KOPT-K1 (cell line): ENCODE results near the gene TSPO.

ENCODE experiments used
- H3K27ac ChIP-seq: fragments of 200-600 bp; sonication (generic); 2 replicates; pipeline ENCODE4 v1.5.1; 2016; ENCODE audit warnings: antibody characterized with exemption, mild to moderate bottlenecking, low read depth, low read length; ENCODE audit not compliant: poor library complexity, severe bottlenecking
- H3K36me3 ChIP-seq: fragments of 200-600 bp; sonication (generic); 2 replicates; pipeline ENCODE4 v1.5.1; 2017; ENCODE audit warnings: antibody characterized with exemption, mild to moderate bottlenecking, low read length, moderate library complexity; ENCODE audit not compliant: insufficient read depth
- H3K9me3 ChIP-seq: fragments of 200-600 bp; sonication (generic); 2 replicates; pipeline ENCODE4 v1.5.1; 2017; ENCODE audit warnings: antibody characterized with exemption, low read length, mild to moderate bottlenecking; ENCODE audit not compliant: insufficient read depth, poor library complexity, severe bottlenecking

Gene TSPO

GRCh38 chr22:43162412-43163150, 11.2 kb downstream of the TSPO start:
- Histone ChIP-seq H3K36me3 (peaks cover 16% of the 10 kb centered on the region; the same call in 1 of the 2 replicates), H3K9me3 (no peaks in the 10 kb centered on the region), H3K27ac (no peak overlapping the region)

DNA sequence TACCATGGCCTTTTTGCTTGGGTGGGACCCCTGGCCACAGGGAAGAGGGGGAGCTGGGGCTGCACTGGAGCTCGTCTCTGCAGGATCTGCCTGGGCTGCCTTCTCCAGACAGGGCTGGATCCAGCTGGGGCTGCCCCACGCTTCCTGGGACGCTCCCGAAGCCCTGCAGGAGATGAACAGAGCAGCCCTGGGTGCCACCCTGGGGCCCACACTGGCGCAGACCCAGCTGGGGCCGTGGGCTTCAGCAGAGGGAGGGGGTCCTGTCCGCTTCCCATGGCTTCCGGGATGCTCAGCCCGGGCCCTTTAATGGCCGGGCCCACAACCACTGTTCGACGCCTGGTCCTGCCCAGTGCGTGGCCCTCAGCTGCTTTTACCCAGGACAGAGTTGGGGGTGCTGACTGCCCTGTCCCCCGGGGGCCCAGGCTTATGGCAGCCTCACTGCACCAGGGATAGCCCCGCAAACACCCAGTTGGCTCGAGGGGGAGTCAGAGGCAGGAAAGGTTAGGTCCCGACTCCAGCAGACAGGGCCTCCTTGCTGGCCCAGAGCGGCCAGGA, 12.0 kb downstream of the TSPO start:
- Histone ChIP-seq H3K36me3 (peaks cover 24% of the 10 kb centered on the region), H3K27ac (no peak overlapping the region), H3K9me3 (no peaks in the 10 kb centered on the region)

- H3K9me3 ChIP-seq, result no peaks in the 10 kb centered on the region
- H3K36me3 ChIP-seq, result peaks cover 37% of the 10 kb centered on the region
- H3K27ac ChIP-seq, result no peak overlapping the region
Observed at GRCh38 chr22:43164636-43165035, 13.3 kb downstream of the TSPO start.

- no peaks in the 10 kb centered on the region for H3K9me3 ChIP-seq
- peaks cover 54% of the 10 kb centered on the region for H3K36me3 ChIP-seq
- H3K27ac ChIP-seq, result no peak overlapping the region
Observed at GRCh38 chr22:43166132-43166930, 15.0 kb downstream of the TSPO start.

- H3K27ac ChIP-seq, result no peak overlapping the region
- H3K36me3 ChIP-seq, result peaks cover 61% of the 10 kb centered on the region
- H3K9me3 ChIP-seq, result no peaks in the 10 kb centered on the region
Observed at GRCh38 chr22:43167001-43167589, 15.7 kb downstream of the TSPO start.

- peaks cover 77% of the 10 kb centered on the region for H3K36me3 ChIP-seq
- H3K9me3 ChIP-seq, result no peaks in the 10 kb centered on the region
- no peak overlapping the region for H3K27ac ChIP-seq
Observed at GRCh38 chr22:43168471-43169309, 17.3 kb downstream of the TSPO start.

DNA sequence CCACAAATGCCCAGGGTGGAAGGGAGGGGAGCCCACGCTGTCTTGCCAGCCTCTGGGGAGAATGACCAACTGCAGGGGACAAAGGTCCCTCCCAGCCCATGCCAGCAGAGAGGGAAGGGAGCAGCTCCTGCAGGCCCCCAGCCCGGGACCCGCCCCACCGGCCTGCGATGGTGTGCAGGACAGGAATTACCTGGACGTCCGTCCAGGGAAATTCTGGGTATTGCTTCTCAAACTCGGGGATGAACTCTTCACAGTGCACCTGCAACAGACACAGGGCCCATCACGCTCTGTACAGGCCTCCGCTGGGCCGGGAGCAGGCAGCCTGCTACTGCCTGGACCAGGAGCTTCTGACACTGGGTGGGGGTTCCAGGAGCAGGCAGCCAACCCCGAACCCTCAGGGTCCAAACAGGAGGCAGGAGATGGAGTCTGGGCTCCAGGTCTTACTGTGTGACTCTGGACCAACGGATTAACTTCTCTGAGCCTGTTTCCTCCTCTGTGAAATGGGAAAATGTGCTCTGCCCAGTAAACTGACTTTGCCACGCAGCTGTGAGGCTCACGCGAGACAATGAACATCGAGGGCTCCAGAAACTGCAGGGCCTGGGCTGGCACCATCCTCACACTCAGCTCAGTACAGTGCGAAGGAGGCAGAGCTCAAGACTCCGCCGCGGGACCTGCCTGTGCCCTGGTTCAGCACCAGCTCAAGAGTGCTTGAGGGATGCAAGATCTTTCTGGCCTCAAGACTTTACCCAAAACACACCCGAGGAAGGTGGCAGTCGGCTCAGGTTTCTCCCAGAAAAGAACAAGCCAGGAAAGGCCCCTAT, 18.2 kb downstream of the TSPO start:
- no peak overlapping the region for H3K27ac ChIP-seq
- peaks cover 86% of the 10 kb centered on the region for H3K36me3 ChIP-seq
- H3K9me3 ChIP-seq, result no peaks in the 10 kb centered on the region

DNA sequence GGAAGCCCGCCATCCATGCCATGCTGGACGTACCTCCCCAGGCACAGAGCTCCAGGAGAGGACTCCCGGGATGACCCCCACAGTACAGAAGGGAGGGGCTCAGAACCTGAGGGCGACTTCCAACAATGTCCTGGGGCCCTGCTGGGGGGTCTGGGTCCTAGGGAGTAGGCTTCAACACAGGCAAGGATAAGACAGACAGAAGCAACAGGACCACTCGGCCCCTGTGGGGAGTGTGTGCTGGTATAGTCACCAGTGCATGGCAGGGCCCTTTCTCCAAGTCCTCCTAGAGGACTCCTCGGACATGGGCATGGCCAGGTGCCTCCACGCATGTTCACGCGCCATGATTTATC, 18.7 kb downstream of the TSPO start:
- peaks cover 92% of the 10 kb centered on the region for H3K36me3 ChIP-seq
- no peak overlapping the region for H3K27ac ChIP-seq
- no peaks in the 10 kb centered on the region for H3K9me3 ChIP-seq

- no peak overlapping the region for H3K27ac ChIP-seq
- H3K36me3 ChIP-seq, result peaks cover 100% of the 10 kb centered on the region
- H3K9me3 ChIP-seq, result no peaks in the 10 kb centered on the region
Observed at GRCh38 chr22:43171019-43171491, 19.7 kb downstream of the TSPO start.

GRCh38 chr22:43171607-43172006, 20.2 kb downstream of the TSPO start:
- Histone ChIP-seq H3K9me3 (no peaks in the 10 kb centered on the region), H3K36me3 (peaks cover 100% of the 10 kb centered on the region), H3K27ac (no peak overlapping the region)

- H3K9me3 ChIP-seq, result no peaks in the 10 kb centered on the region
- no peak overlapping the region for H3K27ac ChIP-seq
- H3K36me3 ChIP-seq, result peaks cover 100% of the 10 kb centered on the region
Observed at GRCh38 chr22:43172191-43172590, 20.8 kb downstream of the TSPO start.

GRCh38 chr22:43173566-43173965, 22.2 kb downstream of the TSPO start:
- no peak overlapping the region for H3K27ac ChIP-seq
- H3K36me3 ChIP-seq, result peaks cover 98% of the 10 kb centered on the region
- no peaks in the 10 kb centered on the region for H3K9me3 ChIP-seq

DNA sequence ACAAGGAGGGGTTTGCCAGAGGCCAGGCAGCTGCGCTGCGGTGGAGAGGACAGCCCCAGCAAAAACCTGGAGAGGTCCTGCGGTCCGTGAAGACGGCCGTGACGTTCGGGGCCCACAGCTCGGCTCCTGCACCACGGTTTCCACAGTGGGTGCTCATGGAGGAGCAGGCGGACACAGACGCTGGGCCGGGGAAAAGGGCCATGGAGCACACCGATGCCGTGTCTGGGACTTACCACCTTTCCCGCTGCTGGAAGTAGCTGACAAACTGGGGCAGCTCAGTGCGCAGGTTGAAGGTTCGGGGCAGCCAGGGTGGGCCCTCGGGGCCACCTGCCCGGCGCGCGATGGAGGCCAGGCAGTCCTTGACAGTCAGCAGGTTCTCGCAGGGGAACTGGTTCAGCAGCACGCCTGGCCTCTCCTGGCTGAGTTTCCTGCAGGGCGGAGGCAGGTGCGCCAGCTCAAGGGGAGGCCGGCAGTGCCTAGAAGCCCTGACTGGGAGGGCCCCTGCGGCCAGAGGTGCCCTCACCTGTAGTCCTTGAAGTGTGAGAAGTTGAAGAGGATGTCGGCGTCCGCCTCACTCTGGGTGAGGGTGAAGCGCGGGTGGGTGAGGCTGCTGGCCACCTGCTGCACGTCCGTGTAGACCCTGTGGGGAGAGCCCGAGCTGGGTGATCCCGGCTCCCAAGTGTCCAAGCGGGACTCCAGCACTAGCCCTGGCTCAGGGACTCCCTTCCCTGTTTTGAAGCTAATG, 22.8 kb downstream of the TSPO start:
- Histone ChIP-seq H3K36me3 (peaks cover 98% of the 10 kb centered on the region), H3K9me3 (no peaks in the 10 kb centered on the region), H3K27ac (no peak overlapping the region)
